ENCODE measurements around the gene ORC3.

ORC3 gene

GRCh38 chr6:87654122-87654521 is 64.2 kb downstream of the ORC3 start:
- TF ChIP-seq CTCF (conservative IDR thresholded peaks at IDR 0.05; ENCODE audit: low read depth): no peak
- CTCF ChIA-PET: interaction anchor here (0.6 kb wide), 1 partner anchor 971 kb away, joined by 4 read pairs; no protein-coding TSS in a partner anchor
- H3K27ac ChIP-seq: no peak overlapping the region
- no peak for DNase-seq (ENCODE audit: low spot score)
- POLR2A ChIA-PET (ENCODE audit: low non-redundant PET): no interaction called here

GRCh38 chr6:87654875-87655454 is 65.0 kb downstream of the ORC3 start:
- DNase-seq (ENCODE audit: low spot score): no peak
- ChIA-PET CTCF (interaction anchor here (0.7 kb wide), 1 partner anchor 16 kb away, joined by 3 read pairs; no protein-coding TSS in a partner anchor), POLR2A (ENCODE audit: low non-redundant PET) (no interaction called here)
- no peak for TF ChIP-seq CTCF (conservative IDR thresholded peaks at IDR 0.05; ENCODE audit: low read depth)
- H3K27ac ChIP-seq: no peak overlapping the region

- no peak overlapping the region for H3K27ac ChIP-seq
- TF ChIP-seq CTCF (conservative IDR thresholded peaks at IDR 0.05; ENCODE audit: low read depth): no peak
- CTCF ChIA-PET: interaction anchor here (0.7 kb wide), 1 partner anchor 1226 kb away, joined by 3 read pairs; no protein-coding TSS in a partner anchor
- no peak for DNase-seq (ENCODE audit: low spot score)
- POLR2A ChIA-PET (ENCODE audit: low non-redundant PET): no interaction called here
These were observed 65.9 kb downstream of the ORC3 start for GRCh38 chr6:87655824-87656223.

- POLR2A ChIA-PET (ENCODE audit: low non-redundant PET): no interaction called here
- DNase-seq (ENCODE audit: low spot score): no peak
- H3K27ac ChIP-seq: no peak overlapping the region
- TF ChIP-seq CTCF (conservative IDR thresholded peaks at IDR 0.05; ENCODE audit: low read depth): no peak
- CTCF ChIA-PET: interaction anchor here (0.6 kb wide), 1 partner anchor 344 kb away, joined by 4 read pairs; no protein-coding TSS in a partner anchor
These were observed 66.9 kb downstream of the ORC3 start for GRCh38 chr6:87656857-87657256.

- ChIA-PET POLR2A (ENCODE audit: low non-redundant PET) (no interaction called here), CTCF (no interaction called here)
These were observed 68.6 kb downstream of the ORC3 start for GRCh38 chr6:87658516-87658915.

GRCh38 chr6:87660226-87660911 is 70.4 kb downstream of the ORC3 start:
- ChIA-PET CTCF (interaction anchor here (0.6 kb wide), 1 partner anchor 11 kb away, joined by 3 read pairs; no protein-coding TSS in a partner anchor), POLR2A (ENCODE audit: low non-redundant PET) (no interaction called here)
- no peak for DNase-seq (ENCODE audit: low spot score)
- no peak overlapping the region for H3K27ac ChIP-seq
- no peak for TF ChIP-seq CTCF (conservative IDR thresholded peaks at IDR 0.05; ENCODE audit: low read depth)

More at GRCh38 chr6:87658516-87658915, 68.6 kb downstream of the ORC3 start:
- H3K27ac ChIP-seq: no peak overlapping the region
- TF ChIP-seq CTCF (conservative IDR thresholded peaks at IDR 0.05; ENCODE audit: low read depth): no peak
- DNase-seq (ENCODE audit: low spot score): no peak

All from RWPE1 (cell line).